Endodermal cell (in vitro differentiated cells): ENCODE measurements around the gene VPS45. TPM values are rescaled to one million over a fixed set of nuclear protein-coding genes. Genes with fewer than 3 reads are reported as not detected.

Source experiments
- DNase-seq: peaks from one replicate; pipeline ENCODE4 v3.0.0-alpha.2; 2017
- H3K27ac ChIP-seq: 2 replicates; pipeline ENCODE4 v1.5.1; 2013; ENCODE audit warnings: mild to moderate bottlenecking, low read depth, low read length, moderate library complexity
- H3K27me3 ChIP-seq: 2 replicates; pipeline ENCODE4 v1.6.1; 2013; ENCODE audit warnings: mild to moderate bottlenecking, low read length, moderate library complexity; ENCODE audit not compliant: insufficient read depth, control insufficient read depth, poor library complexity, severe bottlenecking
- H3K36me3 ChIP-seq: 2 replicates; pipeline ENCODE4 v1.7.0; 2013; ENCODE audit warnings: mild to moderate bottlenecking, low read length, moderate library complexity; ENCODE audit not compliant: control insufficient read depth, insufficient read depth
- H3K4me1 ChIP-seq: one replicate; pipeline ENCODE4 v1.7.0; 2013; ENCODE audit warnings: low read length; ENCODE audit not compliant: control insufficient read depth, insufficient read depth
- H3K4me3 ChIP-seq: 2 replicates; pipeline ENCODE4 v1.5.1; 2013; ENCODE audit warnings: mild to moderate bottlenecking, low read length, moderate library complexity
- H3K9ac ChIP-seq: 2 replicates; pipeline ENCODE4 v1.6.1; 2013; ENCODE audit warnings: mild to moderate bottlenecking, low read length, moderate library complexity; ENCODE audit not compliant: poor library complexity, severe bottlenecking; ENCODE audit errors: extremely low read depth
- H3K9me3 ChIP-seq: 2 replicates; pipeline ENCODE4 v1.6.1; 2013; ENCODE audit warnings: mild to moderate bottlenecking, low read length, moderate library complexity; ENCODE audit not compliant: control insufficient read depth
- H3K27ac Mint-ChIP-seq: 2 replicates; pipeline ENCODE4 v1.8.0; 2020; ENCODE audit warnings: mixed read lengths
- H3K27me3 Mint-ChIP-seq: 2 replicates; pipeline ENCODE4 v1.8.0; 2021; ENCODE audit warnings: mild to moderate bottlenecking, mixed read lengths; ENCODE audit not compliant: insufficient read depth
- H3K36me3 Mint-ChIP-seq: 2 replicates; pipeline ENCODE4 v1.8.0; 2020; ENCODE audit warnings: low read depth, mixed read lengths
- H3K4me1 Mint-ChIP-seq: 2 replicates; pipeline ENCODE4 v1.8.0; 2020; ENCODE audit warnings: mixed read lengths
- H3K4me3 Mint-ChIP-seq: 2 replicates; pipeline ENCODE4 v1.8.0; 2020; ENCODE audit warnings: mild to moderate bottlenecking, moderate library complexity, mixed read lengths
- H3K9me3 Mint-ChIP-seq: 2 replicates; pipeline ENCODE4 v1.8.0; 2020; ENCODE audit warnings: mild to moderate bottlenecking, mixed read lengths
- WGBS, 2 experiments: methylation state at CpG; one replicate each; pipeline versions ENCODE4 v1.1.5 to v1.1.7; 2013; ENCODE audit warnings: missing lambda C conversion rate in 2 of 2, mixed read lengths in 1 of 2; ENCODE audit not compliant: insufficient coverage in 1 of 2, insufficient read length in 1 of 2; 5-methylcytosine and 5-hydroxymethylcytosine counted together
- total RNA-seq, 2 donors: library from RNA; stranded (reverse); fragmentation: NEBNext Ultra II Directional in 1 of 2; extraction: Animal tissue kit (Norgen Biotek cat#: 25700) in 1 of 2; gene quantifications; 2 replicates in 1 of 2; 3 replicates in 1 of 2; pipeline ENCODE4 v1.2.1, GENCODE V29; 2021
- TF ChIP-seq, protein P1 (sequence below): fragments of 200-600 bp; sonication (generic); conservative IDR thresholded peaks from 2 replicates; pipeline ENCODE4 v1.5.0; 2021; ENCODE audit warnings: antibody characterized with exemption, mild to moderate bottlenecking

VPS45 gene
- total RNA-seq, 2 donors from 2014 or later = 32.6 to 35.0 TPM

DNA sequence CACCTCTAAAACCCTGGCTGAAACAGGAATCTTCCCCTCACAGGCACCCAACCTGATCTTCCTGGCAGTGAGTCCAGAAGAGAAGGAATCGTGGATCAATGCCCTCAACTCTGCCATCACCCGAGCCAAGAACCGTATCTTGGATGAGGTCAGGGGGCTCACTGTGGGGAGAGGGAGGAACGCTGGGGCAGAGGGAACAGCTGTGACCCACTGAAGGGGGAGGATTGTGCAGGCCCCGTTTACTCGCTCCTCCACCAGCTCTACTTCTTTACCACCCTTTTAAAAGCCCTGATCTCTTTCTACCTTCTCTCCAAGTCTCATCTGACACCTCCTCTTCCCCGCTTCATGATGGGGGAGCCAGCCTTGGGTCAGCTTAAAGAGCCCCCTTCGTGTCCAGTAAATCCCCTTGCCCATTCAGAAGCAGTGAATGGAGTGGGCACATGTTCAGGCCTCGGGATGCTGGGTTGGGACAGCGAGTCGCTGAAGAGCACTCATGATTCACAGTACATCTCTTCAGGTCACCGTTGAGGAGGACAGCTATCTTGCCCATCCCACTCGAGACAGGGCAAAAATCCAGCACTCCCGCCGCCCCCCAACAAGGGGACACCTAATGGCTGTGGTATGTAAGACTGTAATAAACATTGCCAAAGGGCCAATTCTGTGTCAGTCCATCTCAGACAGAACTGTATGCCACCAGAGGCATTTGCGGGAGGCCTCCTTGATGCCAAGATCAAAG lies 89.5 kb downstream of the VPS45 start:
- H3K4me3 Mint-ChIP-seq = no peak overlapping the region
- Histone ChIP-seq H3K27ac (no peak overlapping the region), H3K4me1 (no peaks in the 10 kb centered on the region), H3K9ac (no peak overlapping the region), H3K36me3 (peaks cover 57% of the 10 kb centered on the region), H3K9me3 (no peaks in the 10 kb centered on the region), H3K4me3 (no peak overlapping the region), H3K27me3 (no peaks in the 10 kb centered on the region)
- H3K4me1 Mint-ChIP-seq = peaks cover 14% of the 10 kb centered on the region
- DNase-seq = no peak
- WGBS, 2 experiments = 96 to 98% methylated on average over 8 to 16 of the region's 16 CpGs
- TF ChIP-seq, protein P1, sequence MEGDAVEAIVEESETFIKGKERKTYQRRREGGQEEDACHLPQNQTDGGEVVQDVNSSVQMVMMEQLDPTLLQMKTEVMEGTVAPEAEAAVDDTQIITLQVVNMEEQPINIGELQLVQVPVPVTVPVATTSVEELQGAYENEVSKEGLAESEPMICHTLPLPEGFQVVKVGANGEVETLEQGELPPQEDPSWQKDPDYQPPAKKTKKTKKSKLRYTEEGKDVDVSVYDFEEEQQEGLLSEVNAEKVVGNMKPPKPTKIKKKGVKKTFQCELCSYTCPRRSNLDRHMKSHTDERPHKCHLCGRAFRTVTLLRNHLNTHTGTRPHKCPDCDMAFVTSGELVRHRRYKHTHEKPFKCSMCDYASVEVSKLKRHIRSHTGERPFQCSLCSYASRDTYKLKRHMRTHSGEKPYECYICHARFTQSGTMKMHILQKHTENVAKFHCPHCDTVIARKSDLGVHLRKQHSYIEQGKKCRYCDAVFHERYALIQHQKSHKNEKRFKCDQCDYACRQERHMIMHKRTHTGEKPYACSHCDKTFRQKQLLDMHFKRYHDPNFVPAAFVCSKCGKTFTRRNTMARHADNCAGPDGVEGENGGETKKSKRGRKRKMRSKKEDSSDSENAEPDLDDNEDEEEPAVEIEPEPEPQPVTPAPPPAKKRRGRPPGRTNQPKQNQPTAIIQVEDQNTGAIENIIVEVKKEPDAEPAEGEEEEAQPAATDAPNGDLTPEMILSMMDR = no peak
- no peaks in the 10 kb centered on the region for H3K27me3 Mint-ChIP-seq
- H3K36me3 Mint-ChIP-seq = peaks cover 63% of the 10 kb centered on the region
- H3K9me3 Mint-ChIP-seq = no peaks in the 10 kb centered on the region
- H3K27ac Mint-ChIP-seq = no peak overlapping the region

DNA sequence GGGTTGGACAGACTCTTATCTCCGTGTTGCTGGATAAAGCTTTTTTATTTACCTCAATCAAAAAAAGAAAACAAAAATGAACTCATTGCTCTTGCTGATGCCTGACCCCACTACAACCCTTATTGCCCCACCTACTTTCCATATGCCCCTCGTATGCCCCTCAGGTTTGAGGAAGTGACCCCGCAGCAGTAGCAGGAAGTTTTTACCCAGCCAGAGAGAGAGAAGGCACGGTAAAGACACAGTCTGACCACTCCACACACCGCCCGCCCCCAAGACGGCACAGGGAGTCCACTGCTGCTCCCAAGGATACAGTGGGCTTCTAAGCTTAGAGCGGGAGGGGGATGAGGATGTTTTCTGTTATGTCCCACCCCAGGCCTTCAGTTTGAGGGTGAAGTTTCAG lies 92.0 kb downstream of the VPS45 start:
- Mint-ChIP-seq H3K4me1 (peaks cover 33% of the 10 kb centered on the region), H3K27ac (no peak overlapping the region), H3K36me3 (peaks cover 45% of the 10 kb centered on the region), H3K4me3 (no peak overlapping the region), H3K27me3 (no peaks in the 10 kb centered on the region), H3K9me3 (no peaks in the 10 kb centered on the region)
- Histone ChIP-seq H3K36me3 (peaks cover 38% of the 10 kb centered on the region), H3K4me3 (no peak overlapping the region), H3K9me3 (no peaks in the 10 kb centered on the region), H3K4me1 (peaks cover 9% of the 10 kb centered on the region), H3K27ac (no peak overlapping the region), H3K27me3 (no peaks in the 10 kb centered on the region), H3K9ac (no peak overlapping the region)
- TF ChIP-seq, protein P1 = no peak
- DNase-seq = no peak
- WGBS, 2 experiments = 95 to 97% methylated on average over 5 to 8 of the region's 8 CpGs

GRCh38 chr1:150160964-150161621 lies 93.5 kb downstream of the VPS45 start:
- TF ChIP-seq, protein P1 = no peak
- H3K36me3 ChIP-seq = peaks cover 22% of the 10 kb centered on the region
- no peaks in the 10 kb centered on the region for H3K27me3 ChIP-seq
- no peak for DNase-seq
- H3K4me1 ChIP-seq = peaks cover 9% of the 10 kb centered on the region
- H3K4me1 Mint-ChIP-seq = peaks cover 39% of the 10 kb centered on the region
- H3K36me3 Mint-ChIP-seq = peaks cover 31% of the 10 kb centered on the region
- no peaks in the 10 kb centered on the region for H3K9me3 ChIP-seq
- H3K27me3 Mint-ChIP-seq = no peaks in the 10 kb centered on the region
- WGBS, 2 experiments = 94 to 100% methylated on average over 1 to 7 of the region's 7 CpGs
- H3K4me3 ChIP-seq = no peak overlapping the region
- H3K9ac ChIP-seq = no peak overlapping the region
- H3K9me3 Mint-ChIP-seq = no peaks in the 10 kb centered on the region
- peak overlapping the region; percentile 40 for H3K27ac Mint-ChIP-seq
- H3K27ac ChIP-seq = peak overlapping the region; percentile 39
- H3K4me3 Mint-ChIP-seq = no peak overlapping the region
